GM12878 (cell line): Measurements from ENCODE around the gene CFAP74. TPM values are rescaled to one million over a fixed set of nuclear protein-coding genes. Genes with fewer than 3 reads are reported as not detected.

Experiments used
- CUX1 ChIP-seq: IDR thresholded peaks from 2 replicates; pipeline ENCODE4 v1.6.1; 2012; ENCODE audit warnings: improper control_type of control experiment, low read depth, low read length; ENCODE audit not compliant: insufficient replicate concordance
- EP300 ChIP-seq, 2 experiments: fragments of 150-350 bp in 1 of 2; IDR thresholded peaks; 2 replicates each; pipeline ENCODE4 v1.6.1; 2011 to 2012; ENCODE audit warnings: low read depth in 2 of 2, low read length in 2 of 2, borderline replicate concordance in 1 of 2, improper control_type of control experiment in 1 of 2, inconsistent platforms in 1 of 2; ENCODE audit not compliant: control insufficient read depth in 1 of 2
- ETV6 ChIP-seq, 2 experiments: fragments of 450-650 bp in 1 of 2; IDR thresholded peaks in 1 of 2; conservative IDR thresholded peaks in 1 of 2; 2 replicates each; pipeline ENCODE4 v1.6.1; 2014; ENCODE audit warnings: antibody characterized with exemption in 1 of 2, borderline replicate concordance in 1 of 2, low read depth in 1 of 2, mild to moderate bottlenecking in 1 of 2, moderate library complexity in 1 of 2
- EZH2 ChIP-seq: IDR thresholded peaks from 2 replicates; pipeline ENCODE4 v1.6.1; 2012; ENCODE audit warnings: low read depth, mild to moderate bottlenecking, control low read depth, inconsistent platforms, low read length, borderline replicate concordance; ENCODE audit not compliant: control insufficient read depth
- FOXM1 ChIP-seq: IDR thresholded peaks from 2 replicates; pipeline ENCODE4 v1.6.1; 2012; ENCODE audit warnings: low read depth, mild to moderate bottlenecking, inconsistent platforms, low read length, moderate library complexity
- GATAD2B ChIP-seq: fragments of 450-650 bp; conservative IDR thresholded peaks from 2 replicates; pipeline ENCODE4 v1.6.1; 2017; ENCODE audit warnings: low read depth, mild to moderate bottlenecking, moderate library complexity
- NFIC ChIP-seq: IDR thresholded peaks from 2 replicates; pipeline ENCODE4 v1.6.1; 2012; ENCODE audit warnings: low read depth, mild to moderate bottlenecking, inconsistent platforms, low read length, moderate library complexity
- NRF1 ChIP-seq: conservative IDR thresholded peaks from 2 replicates; pipeline ENCODE4 v1.6.1; 2011; ENCODE audit warnings: mild to moderate bottlenecking, low read depth, low read length, improper control_type of control experiment
- PAX8 ChIP-seq: fragments of 450-650 bp; IDR thresholded peaks from 2 replicates; pipeline ENCODE4 v1.6.1; 2017; ENCODE audit warnings: mild to moderate bottlenecking, moderate library complexity
- PKNOX1 ChIP-seq: fragments of 450-650 bp; IDR thresholded peaks from 2 replicates; pipeline ENCODE4 v1.6.1; 2016; ENCODE audit warnings: mild to moderate bottlenecking
- SP1 ChIP-seq: IDR thresholded peaks from one replicate; pipeline ENCODE4 v1.6.1; 2011; ENCODE audit warnings: low read depth, low read length
- SREBF1 ChIP-seq: IDR thresholded peaks from 2 replicates; pipeline ENCODE4 v1.6.1; 2012; ENCODE audit warnings: mild to moderate bottlenecking, low read length
- TCF3 ChIP-seq: IDR thresholded peaks from 2 replicates; pipeline ENCODE4 v1.6.1; 2012; ENCODE audit warnings: low read depth, mild to moderate bottlenecking, low read length, borderline replicate concordance; ENCODE audit not compliant: insufficient read depth
- ZNF24 ChIP-seq: fragments of 450-650 bp; IDR thresholded peaks from 2 replicates; pipeline ENCODE4 v1.6.1; 2017; ENCODE audit warnings: antibody characterized with exemption, mild to moderate bottlenecking
- polyA plus RNA-seq, 11 experiments: library from polyadenylated mRNA; depleted of rRNA in 4 of 11; unstranded in 6 of 11; stranded (reverse) in 5 of 11; fragments of >200 nt; fragmentation: Nextera tagmentation in 4 of 11; fragmentation: Illumina TruSeq in 1 of 11; extraction: Ambion mirVana in 4 of 11; extraction: Trizol in 1 of 11; gene quantifications; 1 replicate in 1 of 11; 2 replicates in 10 of 11; pipeline versions ENCODE4 v1.2.1 to v1.2.3, GENCODE V29; 2011 to 2016; ENCODE audit warnings: inconsistent platforms in 2 of 11, missing spikeins in 2 of 11, low read depth in 1 of 11
- total RNA-seq, 4 experiments: library from RNA; depleted of rRNA in 3 of 4; stranded (reverse); fragments of >200 nt in 3 of 4; fragmentation: Illumina TruSeq in 1 of 4; extraction: Trizol in 1 of 4; gene quantifications; 2 replicates each; pipeline versions ENCODE4 v1.2.1 to v1.2.3, GENCODE V29; 2013 to 2021
- TF ChIP-seq, protein P1 (sequence below): fragments of 450-650 bp; IDR thresholded peaks from 2 replicates; pipeline ENCODE4 v1.6.1; 2018; ENCODE audit warnings: mild to moderate bottlenecking, low read depth, moderate library complexity; ENCODE audit not compliant: partially characterized antibody

The CFAP74 gene
- total and polyA plus RNA-seq, 10 of the 15 experiments (the other 5 are each of a cell fraction or from before 2014, with no cell fraction given), result 0.01 TPM; not detected in 9

DNA sequence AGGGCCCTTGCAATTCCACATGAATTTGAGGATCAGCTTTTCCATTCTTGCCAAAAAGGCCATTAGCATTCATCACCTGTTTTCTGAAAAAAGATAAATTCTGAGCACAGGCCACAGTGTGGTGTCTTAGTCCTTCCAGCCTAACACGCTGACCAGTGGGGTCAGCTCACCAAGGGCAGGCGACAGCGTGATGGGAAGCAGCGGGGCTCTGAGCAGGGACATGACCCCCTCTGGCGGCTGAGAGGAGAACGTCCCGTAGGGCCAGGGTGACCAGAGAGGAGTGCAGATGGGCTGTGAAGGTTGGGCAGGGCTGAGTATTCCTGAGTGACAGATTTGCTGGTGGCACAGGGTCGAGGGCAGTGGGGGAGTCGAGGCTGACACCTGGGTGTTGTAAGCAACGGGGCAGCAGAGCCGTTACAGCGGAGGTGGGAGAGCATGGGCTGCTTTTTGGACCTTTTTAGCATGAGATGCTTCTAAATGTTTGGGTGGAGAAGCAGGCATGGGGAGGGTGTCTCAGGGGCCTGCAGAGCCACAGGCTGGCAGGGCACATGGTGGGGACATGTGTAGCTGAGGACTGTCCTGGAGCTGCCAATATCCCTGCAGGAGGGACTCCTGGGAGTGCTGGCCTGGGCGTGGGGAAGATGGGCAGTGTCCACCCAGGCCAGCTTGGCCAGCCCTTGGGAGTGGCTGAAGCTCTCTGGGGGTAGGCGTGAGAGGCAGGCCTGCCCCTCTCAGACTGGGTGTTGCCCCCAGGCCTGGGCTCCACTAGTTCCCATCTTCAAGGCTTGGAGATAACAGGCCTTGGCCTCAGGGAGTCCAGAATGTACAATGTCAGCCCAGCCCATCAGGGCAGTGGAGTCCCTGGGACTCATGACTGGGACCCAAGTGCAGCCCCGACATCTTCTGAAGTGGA, 97.1 kb downstream of the CFAP74 start (continued):
- no peak for TF ChIP-seq CUX1
- no peak for TF ChIP-seq ETV6 (conservative IDR thresholded peaks at IDR 0.05 in 1 of 2, IDR thresholded peaks at IDR 0.05 in 1 of 2; ENCODE audit: borderline replicate concordance in 1 of 2, low read depth in 1 of 2)
- TF ChIP-seq NRF1, result no peak
- no peak for TF ChIP-seq SREBF1
- no peak for TF ChIP-seq ZNF24
- TF ChIP-seq EP300 (IDR thresholded peaks at IDR 0.05; ENCODE audit: borderline replicate concordance in 1 of 2, control insufficient read depth in 1 of 2, low read depth in 2 of 2, low read length in 2 of 2), result no peak
- TF ChIP-seq SP1, result peak; percentile 13
- TF ChIP-seq, protein P1, sequence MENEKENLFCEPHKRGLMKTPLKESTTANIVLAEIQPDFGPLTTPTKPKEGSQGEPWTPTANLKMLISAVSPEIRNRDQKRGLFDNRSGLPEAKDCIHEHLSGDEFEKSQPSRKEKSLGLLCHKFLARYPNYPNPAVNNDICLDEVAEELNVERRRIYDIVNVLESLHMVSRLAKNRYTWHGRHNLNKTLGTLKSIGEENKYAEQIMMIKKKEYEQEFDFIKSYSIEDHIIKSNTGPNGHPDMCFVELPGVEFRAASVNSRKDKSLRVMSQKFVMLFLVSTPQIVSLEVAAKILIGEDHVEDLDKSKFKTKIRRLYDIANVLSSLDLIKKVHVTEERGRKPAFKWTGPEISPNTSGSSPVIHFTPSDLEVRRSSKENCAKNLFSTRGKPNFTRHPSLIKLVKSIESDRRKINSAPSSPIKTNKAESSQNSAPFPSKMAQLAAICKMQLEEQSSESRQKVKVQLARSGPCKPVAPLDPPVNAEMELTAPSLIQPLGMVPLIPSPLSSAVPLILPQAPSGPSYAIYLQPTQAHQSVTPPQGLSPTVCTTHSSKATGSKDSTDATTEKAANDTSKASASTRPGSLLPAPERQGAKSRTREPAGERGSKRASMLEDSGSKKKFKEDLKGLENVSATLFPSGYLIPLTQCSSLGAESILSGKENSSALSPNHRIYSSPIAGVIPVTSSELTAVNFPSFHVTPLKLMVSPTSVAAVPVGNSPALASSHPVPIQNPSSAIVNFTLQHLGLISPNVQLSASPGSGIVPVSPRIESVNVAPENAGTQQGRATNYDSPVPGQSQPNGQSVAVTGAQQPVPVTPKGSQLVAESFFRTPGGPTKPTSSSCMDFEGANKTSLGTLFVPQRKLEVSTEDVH, result no peak
- no peak for TF ChIP-seq PAX8
- TF ChIP-seq EZH2, result no peak
- no peak for TF ChIP-seq FOXM1
- TF ChIP-seq NFIC, result no peak
- no peak for TF ChIP-seq GATAD2B
- TF ChIP-seq TCF3, result no peak
- peak; percentile 83 for TF ChIP-seq PKNOX1
